HepG2 (cell line): ENCODE data around the gene AXIN2. TPM values are rescaled to one million over a fixed set of nuclear protein-coding genes. Genes with fewer than 3 reads are reported as not detected.

Experiments
- ATAC-seq: fragments of 200-7000 bp; cut with Tn5 transposase; 3 replicates; pipeline ENCODE4 v1.9.1; 2020; ENCODE audit warnings: mild to moderate bottlenecking, moderate library complexity
- BruUV-seq: library from RNA; stranded (reverse); fragments of 400-500 nt; replicated peaks from 2 replicates; lab custom pipeline; 2021; lab: Mats Ljungman, UMichigan
- CTCF ChIA-PET: fragments of 300-600 bp; formaldehyde crosslinking; extraction: SDS; loops from one replicate; lab custom pipeline; 2021; ENCODE audit warnings: low total read pairs, inconsistent platforms, low intra/inter-chr PET ratio; lab: Yijun Ruan, JAX
- POLR2A ChIA-PET: fragments of 350-600 bp; sonication (Branson Sonifier 250); formaldehyde crosslinking; loops from one replicate; lab custom pipeline; 2020; ENCODE audit warnings: antibody characterized with exemption, inconsistent platforms; lab: Yijun Ruan, JAX
- DNase-seq: peaks from one replicate; pipeline ENCODE4 v3.0.0-alpha.2; 2015; ENCODE audit warnings: low spot score
- FAIRE-seq: peaks from 3 replicates; lab custom pipeline; 2011; peaks lifted over from hg19 to GRCh38; lab: Jason Lieb, UNC
- H2AFZ ChIP-seq: one replicate; pipeline ENCODE4 v1.6.1; 2011; ENCODE audit warnings: low read length, inconsistent platforms
- H3K27ac ChIP-seq: fragments of 300-600 bp; 3 replicates; pipeline ENCODE4 v1.8.0; 2011; ENCODE audit warnings: mixed run types, mild to moderate bottlenecking, mixed read lengths, low read length, inconsistent platforms; ENCODE audit not compliant: insufficient read depth; ENCODE audit errors: extremely low read length
- H3K27me3 ChIP-seq, 2 experiments: fragments of 200-600 bp in 1 of 2; 2 replicates in 1 of 2; 3 replicates in 1 of 2; pipeline versions ENCODE4 v1.6.0 to v1.8.0; 2011; ENCODE audit warnings: low read length in 2 of 2, mild to moderate bottlenecking in 2 of 2, moderate library complexity in 2 of 2, inconsistent platforms in 1 of 2; ENCODE audit not compliant: insufficient read depth in 2 of 2, control insufficient read depth in 1 of 2
- H3K36me3 ChIP-seq, 2 experiments: fragments of 200-600 bp in 1 of 2; replicated peaks in 1 of 2; 2 replicates in 1 of 2; 3 replicates in 1 of 2; pipeline versions ENCODE4 v1.5.1 to v1.8.0; 2011; ENCODE audit warnings: low read length in 2 of 2, inconsistent platforms in 1 of 2; ENCODE audit not compliant: insufficient read depth in 2 of 2, control insufficient read depth in 1 of 2
- H3K4me1 ChIP-seq: 2 replicates; pipeline ENCODE4 v1.5.1; 2012; ENCODE audit warnings: low read length, inconsistent platforms; ENCODE audit not compliant: insufficient read depth
- H3K4me2 ChIP-seq: 2 replicates; pipeline ENCODE4 v1.6.0; 2011; ENCODE audit warnings: low read depth, low read length, inconsistent platforms
- H3K4me3 ChIP-seq, 3 experiments: fragments of 200-600 bp in 1 of 3; sonication (generic), shearing (Covaris generic) in 1 of 3; replicated peaks in 1 of 3; 2 replicates each; pipeline ENCODE4 v1.5.1; 2011 to 2016; ENCODE audit warnings: low read length in 3 of 3, inconsistent platforms in 2 of 3, low read depth in 2 of 3, mild to moderate bottlenecking in 2 of 3, control low read depth in 1 of 3, mixed read lengths in 1 of 3; ENCODE audit not compliant: insufficient read depth in 1 of 3
- H3K79me2 ChIP-seq: one replicate; pipeline ENCODE4 v1.6.1; 2011; ENCODE audit warnings: low read length, inconsistent platforms; ENCODE audit not compliant: insufficient read depth
- H3K9ac ChIP-seq: 2 replicates; pipeline ENCODE4 v1.6.0; 2011; ENCODE audit warnings: mild to moderate bottlenecking, low read depth, low read length, inconsistent platforms; ENCODE audit not compliant: insufficient read depth
- H3K9me3 ChIP-seq: 2 replicates; pipeline ENCODE4 v1.5.1; 2012; ENCODE audit warnings: mild to moderate bottlenecking, low read length
- H4K20me1 ChIP-seq: 2 replicates; pipeline ENCODE4 v1.6.0; 2011; ENCODE audit warnings: inconsistent platforms, mild to moderate bottlenecking, low read length, moderate library complexity; ENCODE audit not compliant: insufficient read depth
- CEBPG ChIP-seq: IDR thresholded peaks from 2 replicates; pipeline ENCODE4 v1.6.1; 2016
- ERF ChIP-seq: IDR thresholded peaks from 2 replicates; pipeline ENCODE4 v1.6.1; 2018; ENCODE audit warnings: missing biosample characterization, missing genetic modification reagents
- GRHL1 ChIP-seq: sonication (generic); formaldehyde crosslinking; conservative IDR thresholded peaks from 2 replicates; pipeline ENCODE4 v1.8.0; 2022; ENCODE audit warnings: missing genetic modification reagents
- MZF1 ChIP-seq: sonication (generic); formaldehyde crosslinking; IDR thresholded peaks from 2 replicates; pipeline ENCODE4 v1.8.1; 2023; ENCODE audit warnings: mild to moderate bottlenecking, missing genetic modification reagents, borderline replicate concordance
- NFE2L1 ChIP-seq: sonication (generic); formaldehyde crosslinking; IDR thresholded peaks from 2 replicates; pipeline ENCODE4 v1.4.0; 2020; ENCODE audit warnings: missing genetic modification reagents, mild to moderate bottlenecking, borderline replicate concordance
- PAX8 ChIP-seq: sonication (generic); formaldehyde crosslinking; IDR thresholded peaks from 2 replicates; pipeline ENCODE4 v1.8.0; 2022; ENCODE audit warnings: mild to moderate bottlenecking, missing genetic modification reagents, borderline replicate concordance
- RBM22 ChIP-seq: fragments of 200-400 bp; formaldehyde crosslinking; optimal IDR thresholded peaks from 2 replicates; pipeline ENCODE3; 2017; ENCODE audit warnings: mild to moderate bottlenecking, low read length, moderate library complexity
- SMARCC2 ChIP-seq: fragments of 450-650 bp; IDR thresholded peaks from 2 replicates; pipeline ENCODE4 v1.6.1; 2017; ENCODE audit warnings: antibody characterized with exemption, mild to moderate bottlenecking
- SNAPC4 ChIP-seq: sonication (generic); formaldehyde crosslinking; IDR thresholded peaks from 2 replicates; pipeline ENCODE4 v1.4.0; 2020; ENCODE audit warnings: mild to moderate bottlenecking, missing genetic modification reagents
- ZBTB38 ChIP-seq: sonication (generic); formaldehyde crosslinking; IDR thresholded peaks from 2 replicates; pipeline ENCODE4 v1.5.1; 2020; ENCODE audit warnings: mild to moderate bottlenecking, missing genetic modification reagents
- ZNF20 ChIP-seq: sonication (generic); formaldehyde crosslinking; IDR thresholded peaks from 2 replicates; pipeline ENCODE4 v1.4.0; 2020; ENCODE audit warnings: mild to moderate bottlenecking, moderate library complexity, missing genetic modification reagents
- ZNF678 ChIP-seq: sonication (generic); formaldehyde crosslinking; IDR thresholded peaks from 2 replicates; pipeline ENCODE4 v1.4.0; 2020; ENCODE audit warnings: mild to moderate bottlenecking, missing genetic modification reagents
- ZNF687 ChIP-seq: sonication (generic); formaldehyde crosslinking; IDR thresholded peaks from 2 replicates; pipeline ENCODE4 v1.5.1; 2020; ENCODE audit warnings: mild to moderate bottlenecking, missing genetic modification reagents, moderate library complexity
- ZNF761 ChIP-seq: sonication (generic); formaldehyde crosslinking; conservative IDR thresholded peaks from 2 replicates; pipeline ENCODE4 v1.4.0; 2020; ENCODE audit warnings: mild to moderate bottlenecking, missing genetic modification reagents
- WGBS: methylation state at CpG from one replicate; pipeline ENCODE4 v1.1.6; 2017; ENCODE audit warnings: low lambda C conversion rate; 5-methylcytosine and 5-hydroxymethylcytosine counted together
- in situ Hi-C: cut with HindIII; loops from 2 replicates; pipeline ENCODE4 v1.10.0; 2017; ENCODE audit warnings: low pct_unique_long_range_greater_than_20kb; ENCODE audit not compliant: extremely low pct_ligation_motif_present
- intact Hi-C: fragments of 100-400 bp; cut with micrococcal nuclease; formaldehyde crosslinking; loops from one replicate; pipeline ENCODE4 v1.10.0; 2022; ENCODE audit not compliant: unreplicated experiment
- polyA plus RNA-seq, 8 experiments: library from polyadenylated mRNA; depleted of rRNA in 3 of 8; stranded (reverse) in 7 of 8; unstranded in 1 of 8; fragments of >200 nt; fragmentation: Illumina TruSeq in 4 of 8; extraction: Trizol in 4 of 8; gene quantifications; 2 replicates each; pipeline versions ENCODE4 v1.2.1 to v1.2.3, GENCODE V29; 2011 to 2016; ENCODE audit warnings: low read depth in 4 of 8, missing spikeins in 1 of 8, mixed read lengths in 1 of 8; ENCODE audit not compliant: insufficient read depth in 1 of 8
- total RNA-seq, 5 experiments: library from RNA; depleted of rRNA; stranded (reverse); fragments of >200 nt; fragmentation: Illumina TruSeq; extraction: Trizol; gene quantifications; 2 replicates each; pipeline ENCODE4 v1.2.3, GENCODE V29; 2016; ENCODE audit warnings: low read depth in 1 of 5
- TF ChIP-seq, protein P1 (sequence below): sonication (generic); formaldehyde crosslinking; IDR thresholded peaks from 2 replicates; pipeline ENCODE4 v1.8.1; 2023; ENCODE audit warnings: missing genetic modification reagents, mild to moderate bottlenecking, borderline replicate concordance

AXIN2 gene
- total and polyA plus RNA-seq, 2 of the 13 experiments (the other 11 are each of a cell fraction or from before 2014, with no cell fraction given), result 58.6 to 63.4 TPM

DNA sequence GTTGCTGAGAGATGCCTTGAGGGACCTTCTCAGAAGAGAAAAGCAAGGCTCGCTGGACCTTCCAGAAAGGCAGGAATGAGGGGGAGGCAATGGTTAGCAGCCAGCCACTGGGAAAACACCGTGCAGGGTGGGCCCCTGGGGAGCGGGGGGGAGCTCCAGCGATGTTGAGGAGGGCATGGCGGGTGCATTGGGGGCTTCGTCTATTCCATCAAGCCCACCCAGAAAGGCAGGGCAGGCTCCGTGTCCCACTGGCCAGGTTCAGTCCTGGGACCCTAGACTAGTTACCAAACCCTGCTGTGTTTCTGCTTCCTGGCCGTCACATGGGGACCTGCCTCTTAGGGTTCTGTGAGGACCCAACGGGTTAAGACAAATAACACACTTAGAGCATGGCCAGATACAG lies 64.6 kb downstream of the AXIN2 start:
- POLR2A ChIA-PET, result no interaction called here
- Histone ChIP-seq H3K4me3 (no peak overlapping the region), H3K27ac (no peak overlapping the region), H3K79me2 (no peaks in the 10 kb centered on the region), H3K36me3 (no peaks in the 10 kb centered on the region), H3K9ac (no peak overlapping the region), H3K4me1 (no peaks in the 10 kb centered on the region), H3K4me2 (no peak overlapping the region), H3K27me3 (peaks cover 0 to 3% of the 10 kb centered on the region in 2 experiments; a peak in 1 of 5 replicates), H2AFZ (no peak overlapping the region), H3K9me3 (no peaks in the 10 kb centered on the region), H4K20me1 (no peaks in the 10 kb centered on the region)
- intact Hi-C loops, result no loop called here
- no peak for DNase-seq
- 70% methylated on average over 6 of the region's 9 CpGs for WGBS
- CTCF ChIA-PET, result no interaction called here
- no peak for FAIRE-seq
- BruUV-seq, result no TSS peak
- no peak for ATAC-seq
- in situ Hi-C loops, result no loop called here
- TF ChIP-seq ZNF20 (CRISPR knock-in tag) (no peak), RBM22 (no peak), ZBTB38 (CRISPR knock-in tag) (no peak), PAX8 (CRISPR knock-in tag) (no peak), ERF (CRISPR knock-in tag) (no peak), MZF1 (CRISPR knock-in tag) (no peak), ZNF687 (CRISPR knock-in tag) (no peak), SNAPC4 (no peak), CEBPG (CRISPR knock-in tag) (no peak), ZNF678 (no peak), ZNF761 (CRISPR knock-in tag) (no peak), GRHL1 (no peak), NFE2L1 (CRISPR knock-in tag) (no peak), SMARCC2 (no peak)
- TF ChIP-seq, protein P1, sequence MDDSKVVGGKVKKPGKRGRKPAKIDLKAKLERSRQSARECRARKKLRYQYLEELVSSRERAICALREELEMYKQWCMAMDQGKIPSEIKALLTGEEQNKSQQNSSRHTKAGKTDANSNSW (CRISPR knock-in tag), result no peak
